ENCODE data around the gene CCND1. TPM values are rescaled to one million over a fixed set of nuclear protein-coding genes. Genes with fewer than 3 reads are reported as not detected.
"Not testable (repeated sequence)": the region's sequence is repeated elsewhere in the genome, so short reads cannot be mapped to it uniquely, and the experiment has no call there.

Gene CCND1
- total RNA-seq, 1 experiment from 2014 or later = 346 TPM

DNA sequence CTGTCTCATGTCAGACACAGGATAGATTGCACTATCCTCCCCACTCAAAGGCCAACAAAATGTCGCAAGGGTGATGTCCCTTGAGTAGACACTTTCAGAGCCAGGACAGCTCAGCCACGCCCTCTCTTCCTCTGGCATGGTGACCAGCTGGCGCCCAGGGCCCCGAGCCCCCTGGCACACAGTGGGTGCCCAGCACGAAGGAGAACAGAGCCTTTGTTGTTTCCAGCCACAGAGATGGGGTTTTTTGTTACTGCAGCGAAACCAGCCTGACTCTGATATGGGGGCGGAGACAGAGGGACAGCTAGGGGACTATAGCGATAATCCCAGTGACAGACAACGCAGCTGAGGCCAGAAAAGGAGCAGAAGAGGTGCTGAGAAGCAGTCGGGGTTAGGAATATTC, 23.3 kb upstream of the CCND1 start:
- POLR2A ChIA-PET (ENCODE audit: unreplicated experiment) = no interaction called here
- CTCF ChIA-PET = no interaction called here

DNA sequence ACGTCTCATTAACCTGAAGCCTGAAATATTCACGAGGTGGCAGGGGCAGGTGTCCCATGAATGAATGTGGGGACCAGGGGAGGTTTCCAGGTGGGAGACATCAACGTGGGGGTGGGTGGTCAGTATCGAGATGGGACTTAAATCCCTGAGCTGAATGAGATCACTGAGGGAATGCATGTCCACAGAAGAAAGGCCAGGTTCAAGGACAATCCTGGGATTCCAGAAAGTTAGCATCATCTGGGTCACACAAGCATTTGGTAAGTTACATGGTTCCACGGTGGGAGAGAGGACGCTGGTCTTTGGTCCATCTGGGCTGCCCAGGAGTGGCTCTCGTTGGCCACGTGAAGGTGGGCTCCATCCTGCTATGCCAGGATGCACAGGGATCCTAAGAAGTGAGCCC, 22.7 kb upstream of the CCND1 start:
- DNase-seq = no peak
- H3K79me2 ChIP-seq (ENCODE audit: low read depth) = no peaks in the 10 kb centered on the region
- H3F3A ChIP-seq (ENCODE audit: insufficient read depth, low read depth) = no peaks in the 10 kb centered on the region
- no peak overlapping the region for H2AFZ ChIP-seq
- H3K27me3 ChIP-seq (ENCODE audit: insufficient read depth, low read depth) = no peaks in the 10 kb centered on the region
- H3K4me2 ChIP-seq = no peak overlapping the region
- H3K4me3 ChIP-seq = no peak overlapping the region
- H3K4me1 ChIP-seq (replicated peaks; ENCODE audit: insufficient read depth) = no peaks in the 10 kb centered on the region
- H3K9me3 ChIP-seq (ENCODE audit: insufficient read depth, low read depth) = no peaks in the 10 kb centered on the region
- ChIA-PET POLR2A (ENCODE audit: unreplicated experiment) (no interaction called here), CTCF (no interaction called here)
- TF ChIP-seq, protein P1, sequence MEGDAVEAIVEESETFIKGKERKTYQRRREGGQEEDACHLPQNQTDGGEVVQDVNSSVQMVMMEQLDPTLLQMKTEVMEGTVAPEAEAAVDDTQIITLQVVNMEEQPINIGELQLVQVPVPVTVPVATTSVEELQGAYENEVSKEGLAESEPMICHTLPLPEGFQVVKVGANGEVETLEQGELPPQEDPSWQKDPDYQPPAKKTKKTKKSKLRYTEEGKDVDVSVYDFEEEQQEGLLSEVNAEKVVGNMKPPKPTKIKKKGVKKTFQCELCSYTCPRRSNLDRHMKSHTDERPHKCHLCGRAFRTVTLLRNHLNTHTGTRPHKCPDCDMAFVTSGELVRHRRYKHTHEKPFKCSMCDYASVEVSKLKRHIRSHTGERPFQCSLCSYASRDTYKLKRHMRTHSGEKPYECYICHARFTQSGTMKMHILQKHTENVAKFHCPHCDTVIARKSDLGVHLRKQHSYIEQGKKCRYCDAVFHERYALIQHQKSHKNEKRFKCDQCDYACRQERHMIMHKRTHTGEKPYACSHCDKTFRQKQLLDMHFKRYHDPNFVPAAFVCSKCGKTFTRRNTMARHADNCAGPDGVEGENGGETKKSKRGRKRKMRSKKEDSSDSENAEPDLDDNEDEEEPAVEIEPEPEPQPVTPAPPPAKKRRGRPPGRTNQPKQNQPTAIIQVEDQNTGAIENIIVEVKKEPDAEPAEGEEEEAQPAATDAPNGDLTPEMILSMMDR (conservative IDR thresholded peaks at IDR 0.05) = no peak
- TF ChIP-seq EZH2 (IDR thresholded peaks at IDR 0.05; ENCODE audit: low read depth) = no peak
- no peak overlapping the region for H3K27ac ChIP-seq
- intact Hi-C loops (cut with micrococcal nuclease; ENCODE audit: unreplicated experiment) = no loop called here
- no peaks in the 10 kb centered on the region for H4K20me1 ChIP-seq (ENCODE audit: insufficient read depth)
- no peaks in the 10 kb centered on the region for H3K36me3 ChIP-seq (ENCODE audit: low read depth)
- BruUV-seq (replicated peaks) = no TSS peak
- no peaks in the 10 kb centered on the region for H3K9me2 ChIP-seq (ENCODE audit: insufficient read depth)

More for the DNA sequence above, 23.3 kb upstream of the CCND1 start:
- Histone ChIP-seq H4K20me1 (ENCODE audit: insufficient read depth) (no peaks in the 10 kb centered on the region), H3K79me2 (ENCODE audit: low read depth) (no peaks in the 10 kb centered on the region), H3K4me1 (replicated peaks; ENCODE audit: insufficient read depth) (no peaks in the 10 kb centered on the region), H2AFZ (no peak overlapping the region), H3K27ac (no peak overlapping the region), H3K36me3 (ENCODE audit: low read depth) (no peaks in the 10 kb centered on the region), H3K4me2 (no peak overlapping the region), H3K4me3 (no peak overlapping the region), H3F3A (ENCODE audit: insufficient read depth, low read depth) (no peaks in the 10 kb centered on the region), H3K9me2 (ENCODE audit: insufficient read depth) (no peaks in the 10 kb centered on the region), H3K27me3 (ENCODE audit: insufficient read depth, low read depth) (no peaks in the 10 kb centered on the region), H3K9me3 (ENCODE audit: insufficient read depth, low read depth) (no peaks in the 10 kb centered on the region)
- no TSS peak for BruUV-seq (replicated peaks)
- TF ChIP-seq, protein P1 (conservative IDR thresholded peaks at IDR 0.05) = no peak
- no peak for TF ChIP-seq EZH2 (IDR thresholded peaks at IDR 0.05; ENCODE audit: low read depth)
- no peak for DNase-seq
- intact Hi-C loops (cut with micrococcal nuclease; ENCODE audit: unreplicated experiment) = no loop called here

DNA sequence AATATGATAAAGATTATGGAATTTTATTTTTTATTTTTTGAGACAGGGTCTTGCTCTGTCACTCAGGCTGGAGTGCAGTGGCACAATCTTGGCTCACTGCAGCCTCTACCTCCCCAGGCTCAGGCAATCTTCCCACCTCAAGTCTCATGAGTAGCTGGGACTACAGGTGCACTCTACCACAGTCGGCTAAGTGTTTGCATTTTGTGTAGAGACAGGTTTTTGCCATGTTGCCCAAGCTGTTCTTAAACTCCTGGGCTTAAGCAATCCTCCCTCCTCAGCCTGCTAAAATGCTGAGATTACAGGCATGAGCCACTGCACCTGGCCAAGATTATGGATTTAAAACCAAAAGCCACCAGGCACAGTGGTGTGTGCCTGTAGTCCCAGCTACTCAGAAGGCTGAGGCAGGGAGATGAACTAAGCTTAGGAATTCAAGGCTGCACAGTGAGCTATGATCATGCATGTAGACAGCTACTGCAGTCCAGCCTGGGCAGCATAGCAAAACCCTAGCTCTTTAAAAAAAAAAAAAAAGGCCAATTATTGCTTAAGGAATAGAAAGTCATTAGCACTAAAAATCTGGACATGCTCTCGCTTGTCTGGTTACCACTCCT, 20.2 kb upstream of the CCND1 start:
- no peaks in the 10 kb centered on the region for H3K9me3 ChIP-seq (ENCODE audit: insufficient read depth, low read depth)
- H3K9me2 ChIP-seq (ENCODE audit: insufficient read depth) = no peaks in the 10 kb centered on the region
- H3K4me1 ChIP-seq (replicated peaks; ENCODE audit: insufficient read depth) = no peaks in the 10 kb centered on the region
- H3K27me3 ChIP-seq (ENCODE audit: insufficient read depth, low read depth) = no peaks in the 10 kb centered on the region
- no peak overlapping the region for H3K4me2 ChIP-seq
- no peaks in the 10 kb centered on the region for H3K36me3 ChIP-seq (ENCODE audit: low read depth)
- H3K79me2 ChIP-seq (ENCODE audit: low read depth) = no peaks in the 10 kb centered on the region
- POLR2A ChIA-PET (ENCODE audit: unreplicated experiment) = interaction anchor here (0.6 kb wide), 1 partner anchor 122 kb away, joined by 4 read pairs; no protein-coding TSS in a partner anchor
- intact Hi-C loops (cut with micrococcal nuclease; ENCODE audit: unreplicated experiment) = no loop called here
- no peaks in the 10 kb centered on the region for H4K20me1 ChIP-seq (ENCODE audit: insufficient read depth)
- CTCF ChIA-PET = interaction anchor here (0.6 kb wide), 2 partner anchors 286 to 988 kb away, joined by 3 to 6 read pairs; no protein-coding TSS in a partner anchor
- H3K4me3 ChIP-seq = no peak overlapping the region
- H3K27ac ChIP-seq = no peak overlapping the region
- H2AFZ ChIP-seq = no peak overlapping the region
- no peaks in the 10 kb centered on the region; the same call in 1 of the 2 replicates for H3F3A ChIP-seq (ENCODE audit: insufficient read depth, low read depth)
- DNase-seq = no peak
- TF ChIP-seq EZH2 (IDR thresholded peaks at IDR 0.05; ENCODE audit: low read depth) = no peak
- TF ChIP-seq, protein P1 (conservative IDR thresholded peaks at IDR 0.05) = no peak
- no TSS peak for BruUV-seq (replicated peaks)

DNA sequence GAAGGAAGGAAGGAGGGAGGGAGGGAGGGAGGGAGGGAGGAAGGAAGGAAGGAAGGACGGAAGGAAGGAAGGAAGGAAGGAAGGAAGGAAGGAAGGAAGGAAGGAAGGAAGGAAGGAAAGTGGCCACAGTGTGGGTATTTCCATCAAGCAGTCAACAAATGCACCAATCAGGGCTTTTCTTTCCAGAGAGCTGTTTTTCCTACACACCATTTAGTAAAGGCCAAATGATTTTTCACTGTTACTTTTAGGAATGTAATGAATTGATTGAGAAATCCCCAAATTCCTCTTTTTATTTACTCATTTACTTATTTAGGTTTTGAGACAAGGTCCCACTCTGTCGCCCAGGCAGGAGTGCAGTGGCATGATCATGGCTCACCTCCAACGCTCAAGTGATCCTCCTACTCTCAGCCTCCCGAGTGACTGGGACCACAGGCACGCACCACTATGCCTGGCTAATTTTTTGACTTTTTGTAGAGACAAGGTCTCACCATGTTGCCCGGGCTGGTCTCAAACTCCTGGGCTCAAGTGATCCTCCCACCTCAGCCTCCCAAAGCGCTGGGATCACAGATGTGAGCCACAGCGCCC, 18.8 kb upstream of the CCND1 start:
- BruUV-seq (replicated peaks); H3K9me2 ChIP-seq (ENCODE audit: insufficient read depth); H4K20me1 ChIP-seq (ENCODE audit: insufficient read depth); CTCF ChIA-PET; H3K36me3 ChIP-seq (ENCODE audit: low read depth); H2AFZ ChIP-seq; DNase-seq; H3K27ac ChIP-seq; H3K4me3 ChIP-seq; intact Hi-C loops (cut with micrococcal nuclease; ENCODE audit: unreplicated experiment); POLR2A ChIA-PET (ENCODE audit: unreplicated experiment); H3K4me2 ChIP-seq; H3K4me1 ChIP-seq (replicated peaks; ENCODE audit: insufficient read depth); H3K9me3 ChIP-seq (ENCODE audit: insufficient read depth, low read depth); H3K27me3 ChIP-seq (ENCODE audit: insufficient read depth, low read depth); H3F3A ChIP-seq (ENCODE audit: insufficient read depth, low read depth); H3K79me2 ChIP-seq (ENCODE audit: low read depth): not testable (repeated sequence)

Measured in PC-9 (cell line).